ENCODE data around the gene LCOR.

LCOR gene

DNA sequence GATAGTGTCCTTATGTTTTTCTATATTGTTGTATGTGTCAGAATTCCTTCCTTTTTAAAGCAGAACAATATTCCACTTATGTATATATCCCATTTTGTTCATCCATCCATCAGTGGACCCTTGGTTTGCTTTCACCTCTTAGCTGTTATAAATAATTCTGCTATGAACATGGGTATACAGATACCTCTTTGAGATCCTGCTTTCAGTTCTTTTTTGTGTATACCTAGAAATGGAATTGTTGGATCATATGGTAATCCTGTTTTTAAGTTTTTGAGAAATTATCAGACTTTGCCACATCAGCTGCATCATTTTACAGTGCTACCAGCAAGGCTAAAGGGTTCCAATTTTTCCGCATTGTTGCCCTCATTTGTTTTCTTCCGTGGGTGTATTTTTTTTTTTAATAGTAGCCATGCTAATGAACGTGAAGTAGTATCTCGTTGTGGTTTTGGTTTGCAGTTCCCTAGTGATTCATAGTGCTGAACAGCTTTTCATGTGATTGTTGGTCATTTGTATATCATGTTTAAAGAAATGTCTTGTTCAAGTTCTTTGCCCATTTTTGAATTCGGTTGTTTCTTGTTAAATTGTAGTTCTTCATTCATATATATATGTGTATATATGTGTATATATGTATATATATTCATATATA lies 87.8 kb downstream of the LCOR start:
- DNase-seq (ENCODE audit: low read depth) = no peak
- TF ChIP-seq, protein P1, sequence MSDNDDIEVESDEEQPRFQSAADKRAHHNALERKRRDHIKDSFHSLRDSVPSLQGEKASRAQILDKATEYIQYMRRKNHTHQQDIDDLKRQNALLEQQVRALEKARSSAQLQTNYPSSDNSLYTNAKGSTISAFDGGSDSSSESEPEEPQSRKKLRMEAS (IDR thresholded peaks at IDR 0.05; ENCODE audit: low read depth, low read length) = no peak
- TF ChIP-seq MYC (IDR thresholded peaks at IDR 0.05; ENCODE audit: low read depth, low read length) = no peak
- no peak for TF ChIP-seq POLR2A (IDR thresholded peaks at IDR 0.05; ENCODE audit: extremely low read depth, insufficient read length)
- TF ChIP-seq, protein P2, sequence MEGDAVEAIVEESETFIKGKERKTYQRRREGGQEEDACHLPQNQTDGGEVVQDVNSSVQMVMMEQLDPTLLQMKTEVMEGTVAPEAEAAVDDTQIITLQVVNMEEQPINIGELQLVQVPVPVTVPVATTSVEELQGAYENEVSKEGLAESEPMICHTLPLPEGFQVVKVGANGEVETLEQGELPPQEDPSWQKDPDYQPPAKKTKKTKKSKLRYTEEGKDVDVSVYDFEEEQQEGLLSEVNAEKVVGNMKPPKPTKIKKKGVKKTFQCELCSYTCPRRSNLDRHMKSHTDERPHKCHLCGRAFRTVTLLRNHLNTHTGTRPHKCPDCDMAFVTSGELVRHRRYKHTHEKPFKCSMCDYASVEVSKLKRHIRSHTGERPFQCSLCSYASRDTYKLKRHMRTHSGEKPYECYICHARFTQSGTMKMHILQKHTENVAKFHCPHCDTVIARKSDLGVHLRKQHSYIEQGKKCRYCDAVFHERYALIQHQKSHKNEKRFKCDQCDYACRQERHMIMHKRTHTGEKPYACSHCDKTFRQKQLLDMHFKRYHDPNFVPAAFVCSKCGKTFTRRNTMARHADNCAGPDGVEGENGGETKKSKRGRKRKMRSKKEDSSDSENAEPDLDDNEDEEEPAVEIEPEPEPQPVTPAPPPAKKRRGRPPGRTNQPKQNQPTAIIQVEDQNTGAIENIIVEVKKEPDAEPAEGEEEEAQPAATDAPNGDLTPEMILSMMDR (IDR thresholded peaks at IDR 0.05; ENCODE audit: low read depth, low read length) = no peak
- H3K4me3 ChIP-seq (ENCODE audit: low read depth, low read length) = no peak overlapping the region

DNA sequence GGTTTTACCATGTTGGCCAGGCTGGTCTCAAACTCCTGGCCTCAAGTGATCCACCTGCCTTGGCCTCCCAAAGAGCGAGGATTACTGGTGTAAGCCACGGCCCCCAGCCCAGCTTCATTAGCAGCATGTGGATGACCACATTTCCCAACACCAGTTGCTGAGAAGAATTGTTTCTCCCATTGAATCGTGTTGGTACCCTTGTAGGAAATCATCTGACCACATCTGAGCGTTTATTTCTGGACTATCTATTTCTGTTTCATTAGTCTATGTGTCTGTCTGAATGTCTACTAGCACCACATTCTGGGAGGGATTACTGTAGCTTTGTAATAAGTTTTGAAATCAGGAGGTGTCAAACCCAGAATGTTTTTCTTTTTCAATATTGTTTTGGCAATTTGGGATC lies 89.6 kb downstream of the LCOR start:
- TF ChIP-seq, protein P1 (IDR thresholded peaks at IDR 0.05; ENCODE audit: low read depth, low read length) = no peak
- TF ChIP-seq, protein P2 (IDR thresholded peaks at IDR 0.05; ENCODE audit: low read depth, low read length) = no peak
- TF ChIP-seq POLR2A (IDR thresholded peaks at IDR 0.05; ENCODE audit: extremely low read depth, insufficient read length) = no peak
- TF ChIP-seq MYC (IDR thresholded peaks at IDR 0.05; ENCODE audit: low read depth, low read length) = no peak
- H3K4me3 ChIP-seq (ENCODE audit: low read depth, low read length) = no peak overlapping the region
- DNase-seq (ENCODE audit: low read depth) = no peak

DNA sequence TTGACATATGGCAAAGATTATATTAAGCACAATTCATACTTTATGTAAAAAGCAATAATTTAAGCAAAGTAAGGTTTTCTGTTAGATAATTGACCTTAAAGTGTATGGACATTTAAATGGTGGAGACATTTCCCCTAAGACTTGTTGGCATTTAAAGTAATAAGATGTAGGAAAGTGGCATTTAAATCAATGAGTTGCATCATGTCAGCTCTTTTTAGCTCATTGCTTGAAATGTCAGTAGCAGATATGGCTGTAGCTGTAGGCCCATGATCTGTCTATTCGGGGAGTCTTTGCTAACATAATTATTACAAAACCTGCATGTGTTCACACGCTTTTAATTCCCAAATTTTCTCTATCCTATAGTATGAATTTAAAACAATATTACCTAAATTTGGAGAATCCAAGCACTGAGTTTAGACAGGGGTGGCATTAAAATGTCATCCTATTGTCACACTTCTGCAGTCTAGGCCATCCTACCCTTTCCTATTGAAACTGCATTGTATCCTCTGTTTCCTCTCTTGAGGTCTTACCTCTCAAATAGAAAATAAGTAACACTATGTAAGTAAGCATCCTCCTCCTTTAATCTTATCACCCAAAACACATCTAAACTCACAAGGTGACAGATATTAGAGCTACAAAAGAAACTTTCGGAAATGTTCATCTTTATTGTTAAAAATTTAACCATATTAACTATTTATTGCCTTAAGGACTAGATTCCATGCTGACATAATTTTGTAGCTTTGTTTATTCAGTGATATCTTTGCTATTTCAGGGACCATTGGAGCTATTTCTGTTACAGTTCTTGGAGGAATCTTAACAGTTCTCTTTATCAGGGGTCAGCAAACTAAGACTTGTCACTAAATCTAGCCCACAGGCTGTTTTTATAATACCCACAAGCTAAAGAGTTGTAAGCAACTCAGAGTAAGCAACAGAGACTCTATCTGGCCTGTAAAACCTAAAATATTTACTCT lies 91.2 kb downstream of the LCOR start:
- no peak overlapping the region for H3K4me3 ChIP-seq (ENCODE audit: low read depth, low read length)

DNA sequence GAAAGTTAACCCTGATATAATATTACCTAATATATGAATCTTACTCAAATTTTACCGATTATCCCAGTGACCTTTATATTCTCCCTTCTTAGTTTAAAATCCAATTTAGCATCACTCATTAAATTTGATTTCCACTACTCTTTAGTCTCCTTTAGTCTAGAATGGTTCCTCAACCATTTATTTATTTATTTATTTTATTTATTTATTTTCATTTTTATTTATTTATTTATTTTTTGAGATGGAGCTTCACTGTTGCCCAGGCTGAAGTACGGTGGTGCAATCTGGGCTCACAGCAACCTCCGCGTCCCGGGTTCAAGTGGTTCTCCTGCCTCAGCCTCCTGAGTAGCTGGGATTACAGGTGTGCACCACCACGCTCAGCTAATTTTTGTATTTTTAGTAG lies 92.8 kb downstream of the LCOR start:
- H3K4me3 ChIP-seq (ENCODE audit: low read depth, low read length) = no peak overlapping the region
- no peak for DNase-seq (ENCODE audit: low read depth)
- TF ChIP-seq, protein P2 (IDR thresholded peaks at IDR 0.05; ENCODE audit: low read depth, low read length) = no peak
- no peak for TF ChIP-seq POLR2A (IDR thresholded peaks at IDR 0.05; ENCODE audit: extremely low read depth, insufficient read length)
- TF ChIP-seq, protein P1 (IDR thresholded peaks at IDR 0.05; ENCODE audit: low read depth, low read length) = no peak
- no peak for TF ChIP-seq MYC (IDR thresholded peaks at IDR 0.05; ENCODE audit: low read depth, low read length)

More for the DNA sequence above, 91.2 kb downstream of the LCOR start:
- no peak for TF ChIP-seq POLR2A (IDR thresholded peaks at IDR 0.05; ENCODE audit: extremely low read depth, insufficient read length)
- TF ChIP-seq, protein P1 (IDR thresholded peaks at IDR 0.05; ENCODE audit: low read depth, low read length) = no peak
- TF ChIP-seq, protein P2 (IDR thresholded peaks at IDR 0.05; ENCODE audit: low read depth, low read length) = no peak
- no peak for TF ChIP-seq MYC (IDR thresholded peaks at IDR 0.05; ENCODE audit: low read depth, low read length)
- DNase-seq (ENCODE audit: low read depth) = no peak

DNA sequence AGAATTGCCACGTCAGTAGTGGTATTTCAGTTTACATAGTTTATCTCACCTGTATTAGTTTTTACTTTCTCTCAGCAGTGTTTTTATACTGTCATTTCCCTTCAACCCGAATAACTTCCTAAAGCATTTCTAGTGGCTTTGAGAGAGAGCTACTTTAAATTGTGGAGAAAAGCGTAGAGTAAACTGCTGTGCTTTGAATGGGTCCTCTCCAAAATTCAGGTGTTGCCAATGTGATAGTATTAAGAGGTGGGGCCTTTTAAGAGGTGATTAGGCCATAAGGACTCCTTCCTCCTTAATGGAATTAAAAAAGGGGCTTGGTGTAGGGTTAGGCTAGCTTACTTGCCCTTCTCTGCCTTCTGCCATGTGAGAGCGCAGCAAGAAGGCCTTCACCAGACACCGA lies 98.4 kb downstream of the LCOR start:
- no peak for DNase-seq (ENCODE audit: low read depth)
- TF ChIP-seq, protein P2 (IDR thresholded peaks at IDR 0.05; ENCODE audit: low read depth, low read length) = no peak
- TF ChIP-seq, protein P1 (IDR thresholded peaks at IDR 0.05; ENCODE audit: low read depth, low read length) = no peak
- TF ChIP-seq POLR2A (IDR thresholded peaks at IDR 0.05; ENCODE audit: extremely low read depth, insufficient read length) = no peak
- no peak for TF ChIP-seq MYC (IDR thresholded peaks at IDR 0.05; ENCODE audit: low read depth, low read length)
- no peak overlapping the region for H3K4me3 ChIP-seq (ENCODE audit: low read depth, low read length)

Measured in NB4 (cell line).